ENCODE data around the gene TUBB6. TPM values are rescaled to one million over a fixed set of nuclear protein-coding genes. Genes with fewer than 3 reads are reported as not detected.

Gene TUBB6
- total and polyA plus RNA-seq, 2 of the 13 experiments (the other 11 are each of a cell fraction or from before 2014, with no cell fraction given), result 9.9 to 28.6 TPM

GRCh38 chr18:12278741-12279682 is 29.0 kb upstream of the TUBB6 start (continued):
- TF ChIP-seq ASH2L (IDR thresholded peaks at IDR 0.05; ENCODE audit: insufficient read length, low read depth, low read length), result no peak
- TF ChIP-seq NFAT5 (CRISPR knock-in tag; IDR thresholded peaks at IDR 0.05), result no peak
- TF ChIP-seq TFDP2 (CRISPR knock-in tag; IDR thresholded peaks at IDR 0.05), result peak; percentile 41; the same call in 1 of the 2 replicates
- no peak for TF ChIP-seq POLR2AphosphoS5 (IDR thresholded peaks at IDR 0.05; ENCODE audit: low read depth, low read length)
- no peak for TF ChIP-seq ZNF615 (CRISPR knock-in tag; IDR thresholded peaks at IDR 0.05; ENCODE audit: borderline replicate concordance)
- TF ChIP-seq ATF1 (CRISPR knock-in tag; IDR thresholded peaks at IDR 0.05), result no peak
- no peak for TF ChIP-seq ZNF512B (CRISPR knock-in tag; IDR thresholded peaks at IDR 0.05; ENCODE audit: borderline replicate concordance)
- no peak for TF ChIP-seq GATAD1 (CRISPR knock-in tag; IDR thresholded peaks at IDR 0.05)
- no peak for TF ChIP-seq USF2 (IDR thresholded peaks at IDR 0.05; ENCODE audit: low read depth, low read length)
- peak; percentile 61; the same call in 1 of the 2 replicates for TF ChIP-seq USF2 (CRISPR knock-in tag; IDR thresholded peaks at IDR 0.05; ENCODE audit: borderline replicate concordance)
- TF ChIP-seq TP53 (CRISPR knock-in tag; conservative IDR thresholded peaks at IDR 0.05), result no peak
- TF ChIP-seq BHLHE40 (IDR thresholded peaks at IDR 0.05; ENCODE audit: low read length), result no peak
- TF ChIP-seq ZNF101 (CRISPR knock-in tag; IDR thresholded peaks at IDR 0.05; ENCODE audit: borderline replicate concordance, low read depth), result no peak
- TF ChIP-seq NAIF1 (CRISPR knock-in tag; IDR thresholded peaks at IDR 0.05; ENCODE audit: borderline replicate concordance), result no peak
- no peak for TF ChIP-seq ZNF431 (CRISPR knock-in tag; IDR thresholded peaks at IDR 0.05; ENCODE audit: borderline replicate concordance, low read depth)
- TF ChIP-seq RFX3 (CRISPR knock-in tag; IDR thresholded peaks at IDR 0.05), result no peak
- no peak for TF ChIP-seq KDM2A (CRISPR knock-in tag; IDR thresholded peaks at IDR 0.05; ENCODE audit: borderline replicate concordance, low read depth)

All from HepG2 (cell line).